Retinal pigment epithelial cell (primary cell): ENCODE measurements around the gene CDC45.

Experiments used
- DNase-seq: peaks from one replicate; pipeline ENCODE4 v3.0.0-alpha.2; 2010; ENCODE audit warnings: low read depth
- H3K4me3 ChIP-seq: 2 replicates; pipeline ENCODE4 v1.5.1; 2011; ENCODE audit warnings: mild to moderate bottlenecking, low read length, control low read depth, moderate library complexity
- CTCF ChIP-seq: conservative IDR thresholded peaks from 2 replicates; pipeline ENCODE4 v1.5.1; 2011; ENCODE audit warnings: low read depth, low read length, control low read depth, inconsistent platforms

The CDC45 gene

GRCh38 chr22:19446603-19447329, 33.0 kb upstream of the CDC45 start:
- no peak for TF ChIP-seq CTCF
- DNase-seq: no peak
- peak overlapping the region; percentile 88 for H3K4me3 ChIP-seq

GRCh38 chr22:19447330-19448075, 32.2 kb upstream of the CDC45 start, which contains the start of gene C22orf39:
TSS of gene C22orf39 (minus strand) at chr22:19447711. CDS start at chr22:19447688, 23 bp downstream.
- H3K4me3 ChIP-seq: peak within 1 kb of the TSS; percentile 88
- TF ChIP-seq CTCF: no peak
- peak; percentile 82 for DNase-seq

GRCh38 chr22:19448076-19448607, 31.6 kb upstream of the CDC45 start:
- DNase-seq: no peak
- no peak for TF ChIP-seq CTCF
- peak overlapping the region; percentile 88 for H3K4me3 ChIP-seq

- TF ChIP-seq CTCF: no peak
- no peak for DNase-seq
- peak overlapping the region; percentile 88 for H3K4me3 ChIP-seq
These were observed 30.8 kb upstream of the CDC45 start for GRCh38 chr22:19448739-19449421.

GRCh38 chr22:19449422-19449767, 30.3 kb upstream of the CDC45 start:
- DNase-seq: no peak
- no peak for TF ChIP-seq CTCF
- H3K4me3 ChIP-seq: no peak overlapping the region

- no peak for DNase-seq
- no peak for TF ChIP-seq CTCF
- no peak overlapping the region for H3K4me3 ChIP-seq
These were observed 29.2 kb upstream of the CDC45 start for GRCh38 chr22:19450363-19451175.
